ENCODE data around the gene ANKRD34A. TPM values are rescaled to one million over a fixed set of nuclear protein-coding genes. Genes with fewer than 3 reads are reported as not detected.

The ANKRD34A gene
- total and polyA plus RNA-seq, 2 experiments from 2014 or later: 0.76 to 0.90 TPM

GRCh38 chr1:145977016-145977415 is 12.6 kb upstream of the ANKRD34A start:
- H3K4me3 ChIP-seq: no peak overlapping the region
- H3K36me3 ChIP-seq (replicated peaks; ENCODE audit: insufficient read depth, low read depth): no peaks in the 10 kb centered on the region
- H3K79me2 ChIP-seq: no peaks in the 10 kb centered on the region
- no peaks in the 10 kb centered on the region for H3K9me3 ChIP-seq (ENCODE audit: low read depth)
- TF ChIP-seq EZH2phosphoT487 (IDR thresholded peaks at IDR 0.05; ENCODE audit: low read depth, severe bottlenecking, unreplicated experiment) (no peak), EZH2 (IDR thresholded peaks at IDR 0.05; ENCODE audit: borderline replicate concordance) (no peak), CTCF (IDR thresholded peaks at IDR 0.05; ENCODE audit: poor library complexity) (no peak)
- no peak overlapping the region for H3K27ac ChIP-seq
- no peak for DNase-seq (ENCODE audit: low spot score)
- WGBS (ENCODE audit: low lambda C conversion rate, missing lambda C conversion rate): 87% methylated on average over 5 of the region's 5 CpGs
- H3K9me2 ChIP-seq (replicated peaks; ENCODE audit: insufficient read depth): no peaks in the 10 kb centered on the region
- H2AFZ ChIP-seq: no peak overlapping the region
- no peaks in the 10 kb centered on the region for H4K20me1 ChIP-seq (ENCODE audit: insufficient read depth, poor library complexity, severe bottlenecking)
- H3K4me1 ChIP-seq (ENCODE audit: insufficient read depth): peaks cover 21% of the 10 kb centered on the region
- H3K27me3 ChIP-seq: no peaks in the 10 kb centered on the region
- H3K4me2 ChIP-seq: no peak overlapping the region

GRCh38 chr1:145975216-145975615 is 10.8 kb upstream of the ANKRD34A start:
- no peak overlapping the region for H3K27ac ChIP-seq
- H3K9me3 ChIP-seq (ENCODE audit: low read depth): no peaks in the 10 kb centered on the region
- H4K20me1 ChIP-seq (ENCODE audit: insufficient read depth, poor library complexity, severe bottlenecking): no peaks in the 10 kb centered on the region
- H3K9me2 ChIP-seq (replicated peaks; ENCODE audit: insufficient read depth): no peaks in the 10 kb centered on the region
- no peaks in the 10 kb centered on the region for H3K27me3 ChIP-seq
- 87% methylated on average over 4 of the region's 4 CpGs for WGBS (ENCODE audit: low lambda C conversion rate, missing lambda C conversion rate)
- H2AFZ ChIP-seq: no peak overlapping the region
- peaks cover 21% of the 10 kb centered on the region for H3K4me1 ChIP-seq (ENCODE audit: insufficient read depth)
- TF ChIP-seq CTCF (IDR thresholded peaks at IDR 0.05; ENCODE audit: poor library complexity) (no peak), EZH2 (IDR thresholded peaks at IDR 0.05; ENCODE audit: borderline replicate concordance) (no peak), EZH2phosphoT487 (IDR thresholded peaks at IDR 0.05; ENCODE audit: low read depth, severe bottlenecking, unreplicated experiment) (no peak)
- H3K4me2 ChIP-seq: no peak overlapping the region
- DNase-seq (ENCODE audit: low spot score): no peak
- no peak overlapping the region for H3K4me3 ChIP-seq
- H3K36me3 ChIP-seq (replicated peaks; ENCODE audit: insufficient read depth, low read depth): no peaks in the 10 kb centered on the region
- H3K79me2 ChIP-seq: no peaks in the 10 kb centered on the region

- WGBS (ENCODE audit: low lambda C conversion rate, missing lambda C conversion rate): 89% methylated on average over 7 of the region's 7 CpGs
Observed at GRCh38 chr1:145974721-145975120, 10.3 kb upstream of the ANKRD34A start.

More at GRCh38 chr1:145974721-145975120, 10.3 kb upstream of the ANKRD34A start:
- DNase-seq (ENCODE audit: low spot score): no peak
- H3K79me2 ChIP-seq: no peaks in the 10 kb centered on the region
- no peaks in the 10 kb centered on the region for H3K27me3 ChIP-seq
- H3K4me1 ChIP-seq (ENCODE audit: insufficient read depth): peaks cover 17% of the 10 kb centered on the region
- H3K9me3 ChIP-seq (ENCODE audit: low read depth): no peaks in the 10 kb centered on the region
- H3K4me3 ChIP-seq: no peak overlapping the region
- no peak overlapping the region for H3K4me2 ChIP-seq
- no peak for TF ChIP-seq EZH2 (IDR thresholded peaks at IDR 0.05; ENCODE audit: borderline replicate concordance)
- no peak for TF ChIP-seq CTCF (IDR thresholded peaks at IDR 0.05; ENCODE audit: poor library complexity)
- no peak for TF ChIP-seq EZH2phosphoT487 (IDR thresholded peaks at IDR 0.05; ENCODE audit: low read depth, severe bottlenecking, unreplicated experiment)
- H3K27ac ChIP-seq: no peak overlapping the region
- no peaks in the 10 kb centered on the region for H3K36me3 ChIP-seq (replicated peaks; ENCODE audit: insufficient read depth, low read depth)
- no peaks in the 10 kb centered on the region for H3K9me2 ChIP-seq (replicated peaks; ENCODE audit: insufficient read depth)
- H2AFZ ChIP-seq: no peak overlapping the region
- H4K20me1 ChIP-seq (ENCODE audit: insufficient read depth, poor library complexity, severe bottlenecking): no peaks in the 10 kb centered on the region
